GM13976 (cell line): ENCODE results near the gene TUFM.

Source experiments
- DNase-seq: peaks from one replicate; pipeline ENCODE4 v3.0.0; 2012; ENCODE audit warnings: low spot score
- in situ Hi-C: fragments of 300-500 bp; cut with MboI; formaldehyde crosslinking; loops from one replicate; pipeline ENCODE4 v1.12.0; 2022; ENCODE audit warnings: low sequenced_read_pairs, mixed read lengths, inconsistent platforms; ENCODE audit not compliant: unreplicated experiment
- TF ChIP-seq, protein P1 (sequence below): IDR thresholded peaks from 2 replicates; pipeline ENCODE4 v1.5.1; 2012; ENCODE audit warnings: borderline replicate concordance, mild to moderate bottlenecking; ENCODE audit not compliant: insufficient read depth; ENCODE audit errors: extremely low read depth, missing control alignments, control extremely low read depth

TUFM gene

GRCh38 chr16:28839004-28839639, 7.0 kb downstream of the TUFM start:
- TF ChIP-seq, protein P1, sequence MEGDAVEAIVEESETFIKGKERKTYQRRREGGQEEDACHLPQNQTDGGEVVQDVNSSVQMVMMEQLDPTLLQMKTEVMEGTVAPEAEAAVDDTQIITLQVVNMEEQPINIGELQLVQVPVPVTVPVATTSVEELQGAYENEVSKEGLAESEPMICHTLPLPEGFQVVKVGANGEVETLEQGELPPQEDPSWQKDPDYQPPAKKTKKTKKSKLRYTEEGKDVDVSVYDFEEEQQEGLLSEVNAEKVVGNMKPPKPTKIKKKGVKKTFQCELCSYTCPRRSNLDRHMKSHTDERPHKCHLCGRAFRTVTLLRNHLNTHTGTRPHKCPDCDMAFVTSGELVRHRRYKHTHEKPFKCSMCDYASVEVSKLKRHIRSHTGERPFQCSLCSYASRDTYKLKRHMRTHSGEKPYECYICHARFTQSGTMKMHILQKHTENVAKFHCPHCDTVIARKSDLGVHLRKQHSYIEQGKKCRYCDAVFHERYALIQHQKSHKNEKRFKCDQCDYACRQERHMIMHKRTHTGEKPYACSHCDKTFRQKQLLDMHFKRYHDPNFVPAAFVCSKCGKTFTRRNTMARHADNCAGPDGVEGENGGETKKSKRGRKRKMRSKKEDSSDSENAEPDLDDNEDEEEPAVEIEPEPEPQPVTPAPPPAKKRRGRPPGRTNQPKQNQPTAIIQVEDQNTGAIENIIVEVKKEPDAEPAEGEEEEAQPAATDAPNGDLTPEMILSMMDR: no peak
- in situ Hi-C loops: no loop called here
- DNase-seq: no peak

DNA sequence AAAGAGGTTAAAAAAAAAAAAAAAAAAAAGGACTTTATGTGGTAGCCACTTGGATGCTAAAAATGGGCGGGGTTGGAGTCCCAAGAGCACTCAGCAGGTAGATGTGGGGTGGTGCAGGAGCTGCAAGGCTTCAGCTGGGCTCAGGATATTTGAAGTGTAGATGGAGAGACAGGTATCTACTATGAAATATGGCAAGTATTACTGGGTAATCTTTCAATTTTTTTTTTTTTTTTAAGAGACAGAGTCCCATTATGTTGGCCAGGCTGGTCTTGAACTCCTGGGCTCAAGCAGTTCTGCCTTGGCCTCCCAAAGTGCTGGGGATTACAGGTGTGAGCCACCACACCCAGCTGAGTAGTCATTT, 7.6 kb downstream of the TUFM start:
- in situ Hi-C loops: no loop called here
- no peak for DNase-seq
- TF ChIP-seq, protein P1: no peak

GRCh38 chr16:28837672-28838557, 8.2 kb downstream of the TUFM start:
- DNase-seq: no peak
- TF ChIP-seq, protein P1: no peak
- in situ Hi-C loops: no loop called here

GRCh38 chr16:28836761-28837064, 9.4 kb downstream of the TUFM start:
- TF ChIP-seq, protein P1: no peak
- in situ Hi-C loops: no loop called here
- DNase-seq: no peak

- TF ChIP-seq, protein P1: no peak
- in situ Hi-C loops: no loop called here
- no peak for DNase-seq
Observed at GRCh38 chr16:28835864-28836760, 10.0 kb downstream of the TUFM start.
